Measurements from ENCODE around the gene MICU1.
"Not testable (repeated sequence)": the region's sequence is repeated elsewhere in the genome, so short reads cannot be mapped to it uniquely, and the experiment has no call there.

MICU1 gene

GRCh38 chr10:72328829-72329204, 297.1 kb downstream of the MICU1 start:
- in situ Hi-C loops (cut with HindIII; ENCODE audit: low pct_ligation_motif_present, low sequenced_read_pairs) = no loop called here
- TF ChIP-seq CTCF (IDR thresholded peaks at IDR 0.05; ENCODE audit: low read depth, low read length, missing control alignments) = no peak
- H3K36me3 ChIP-seq (replicated peaks) = peaks cover 5% of the 10 kb centered on the region
- H3K27ac ChIP-seq = no peak overlapping the region
- DNase-seq = no peak
- H3K27me3 ChIP-seq (replicated peaks) = no peaks in the 10 kb centered on the region
- no peak overlapping the region for H3K4me3 ChIP-seq (ENCODE audit: low read depth, low read length)

- no peaks in the 10 kb centered on the region for H3K36me3 ChIP-seq (replicated peaks)
- in situ Hi-C loops (cut with HindIII; ENCODE audit: low pct_ligation_motif_present, low sequenced_read_pairs) = no loop called here
- H3K27ac ChIP-seq = peak overlapping the region; percentile 12
- peak; percentile 81 for TF ChIP-seq CTCF (IDR thresholded peaks at IDR 0.05; ENCODE audit: low read depth, low read length, missing control alignments)
- peak; percentile 52 for DNase-seq
- no peak overlapping the region for H3K4me3 ChIP-seq (ENCODE audit: low read depth, low read length)
- no peaks in the 10 kb centered on the region for H3K27me3 ChIP-seq (replicated peaks)
These were observed 297.6 kb downstream of the MICU1 start for GRCh38 chr10:72328045-72328828.

GRCh38 chr10:72326665-72327603, 298.9 kb downstream of the MICU1 start:
- H3K27ac ChIP-seq; H3K36me3 ChIP-seq (replicated peaks); H3K27me3 ChIP-seq (replicated peaks); in situ Hi-C loops (cut with HindIII; ENCODE audit: low pct_ligation_motif_present, low sequenced_read_pairs); H3K4me3 ChIP-seq (ENCODE audit: low read depth, low read length); DNase-seq: not testable (repeated sequence)

- H3K36me3 ChIP-seq (replicated peaks); in situ Hi-C loops (cut with HindIII; ENCODE audit: low pct_ligation_motif_present, low sequenced_read_pairs); H3K27me3 ChIP-seq (replicated peaks); H3K4me3 ChIP-seq (ENCODE audit: low read depth, low read length): not testable (repeated sequence)
- DNase-seq = peak; percentile 69
- peak overlapping the region; percentile 68 for H3K27ac ChIP-seq
These were observed 300.4 kb downstream of the MICU1 start for GRCh38 chr10:72325243-72326175.

GRCh38 chr10:72323771-72324191, 302.1 kb downstream of the MICU1 start:
- in situ Hi-C loops (cut with HindIII; ENCODE audit: low pct_ligation_motif_present, low sequenced_read_pairs) = no loop called here
- TF ChIP-seq CTCF (IDR thresholded peaks at IDR 0.05; ENCODE audit: low read depth, low read length, missing control alignments) = no peak
- Histone ChIP-seq H3K36me3 (replicated peaks) (no peaks in the 10 kb centered on the region), H3K27ac (no peak overlapping the region), H3K4me3 (ENCODE audit: low read depth, low read length) (no peak overlapping the region), H3K27me3 (replicated peaks) (no peaks in the 10 kb centered on the region)
- no peak for DNase-seq

- H3K4me3 ChIP-seq (ENCODE audit: low read depth, low read length) = no peak overlapping the region
- no peaks in the 10 kb centered on the region for H3K36me3 ChIP-seq (replicated peaks)
- no peaks in the 10 kb centered on the region for H3K27me3 ChIP-seq (replicated peaks)
- TF ChIP-seq CTCF (IDR thresholded peaks at IDR 0.05; ENCODE audit: low read depth, low read length, missing control alignments) = no peak
- no peak overlapping the region for H3K27ac ChIP-seq
- in situ Hi-C loops (cut with HindIII; ENCODE audit: low pct_ligation_motif_present, low sequenced_read_pairs) = no loop called here
- DNase-seq = no peak
These were observed 302.6 kb downstream of the MICU1 start for GRCh38 chr10:72323108-72323749.
